Endothelial cell (in vitro differentiated cells): ENCODE data around the gene PI4K2A. TPM values are rescaled to one million over a fixed set of nuclear protein-coding genes. Genes with fewer than 3 reads are reported as not detected.
"Not testable (repeated sequence)": the region's sequence is repeated elsewhere in the genome, so short reads cannot be mapped to it uniquely, and the experiment has no call there.

Source experiments
- DNase-seq: peaks from one replicate; pipeline ENCODE4 v3.0.0; 2021; ENCODE audit warnings: low spot score
- H3K27ac Mint-ChIP-seq: one replicate; pipeline ENCODE4 v1.8.0; 2021; ENCODE audit warnings: mixed read lengths, inconsistent platforms; ENCODE audit not compliant: unreplicated experiment
- H3K27me3 Mint-ChIP-seq: one replicate; pipeline ENCODE4 v1.8.0; 2021; ENCODE audit warnings: mild to moderate bottlenecking, moderate library complexity, mixed read lengths, inconsistent platforms; ENCODE audit not compliant: unreplicated experiment
- H3K36me3 Mint-ChIP-seq: one replicate; pipeline ENCODE4 v1.8.0; 2021; ENCODE audit warnings: mild to moderate bottlenecking, low read depth, mixed read lengths, inconsistent platforms; ENCODE audit not compliant: unreplicated experiment
- H3K4me1 Mint-ChIP-seq: one replicate; pipeline ENCODE4 v1.8.0; 2021; ENCODE audit warnings: mild to moderate bottlenecking, mixed read lengths, inconsistent platforms; ENCODE audit not compliant: unreplicated experiment
- H3K4me3 Mint-ChIP-seq: one replicate; pipeline ENCODE4 v1.8.0; 2021; ENCODE audit warnings: mild to moderate bottlenecking, mixed read lengths, inconsistent platforms; ENCODE audit not compliant: unreplicated experiment
- H3K9me3 Mint-ChIP-seq: one replicate; pipeline ENCODE4 v1.8.0; 2021; ENCODE audit warnings: mixed read lengths, inconsistent platforms; ENCODE audit not compliant: unreplicated experiment
- total RNA-seq: library from RNA; stranded (reverse); fragmentation: NEBNext Ultra II Directional; extraction: Animal tissue kit (Norgen Biotek cat#: 25700); gene quantifications from one replicate; pipeline ENCODE4 v1.2.1, GENCODE V29; 2021; ENCODE audit not compliant: unreplicated experiment
- TF ChIP-seq, protein P1 (sequence below): fragments of 200-600 bp; sonication (generic); IDR thresholded peaks from one replicate; pipeline ENCODE4 v1.5.0; 2021; ENCODE audit warnings: antibody characterized with exemption; ENCODE audit not compliant: unreplicated experiment

The PI4K2A gene
- total RNA-seq, 1 donor from 2014 or later: 35.4 TPM

DNA sequence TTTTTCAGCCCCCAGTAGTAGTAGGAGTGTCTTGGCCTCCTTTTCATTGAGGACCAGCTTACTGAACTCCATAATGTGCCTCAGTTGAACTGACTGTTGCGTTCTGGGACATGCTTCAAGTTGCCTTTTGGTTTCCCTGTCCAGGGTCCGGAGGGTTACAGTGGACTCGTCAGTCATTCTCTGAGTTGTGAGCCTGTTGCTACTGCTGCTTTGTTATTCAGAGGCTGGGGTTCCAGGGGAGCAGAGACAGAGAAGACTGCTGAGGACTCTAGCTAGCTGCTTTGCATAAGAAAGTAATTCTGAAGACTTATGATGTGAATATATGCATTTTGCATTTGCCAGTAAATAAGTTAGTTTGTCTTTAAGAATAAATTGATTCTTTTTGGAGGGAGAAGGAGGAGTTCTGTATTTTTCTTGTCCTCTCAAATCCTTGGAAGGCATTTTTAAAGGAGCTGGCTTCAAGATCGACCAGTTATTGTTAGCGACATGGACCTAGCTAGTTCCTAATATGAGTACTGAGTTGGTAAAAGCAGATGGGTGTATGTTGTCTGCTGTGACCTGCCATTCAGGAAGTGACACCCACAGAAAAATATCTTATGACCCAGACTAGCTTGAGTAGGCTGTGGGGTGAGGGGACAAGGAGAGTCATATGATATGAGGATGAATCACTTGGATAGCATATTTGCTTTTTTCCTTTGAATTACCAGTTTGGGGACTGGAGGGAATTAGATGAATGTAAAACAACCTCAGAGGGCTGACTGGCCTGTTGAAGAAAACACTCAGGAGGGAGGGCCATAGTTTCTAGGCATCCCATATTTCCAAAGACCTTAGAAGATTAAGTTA lies 8.3 kb downstream of the PI4K2A start:
- Mint-ChIP-seq H3K36me3 (peaks cover 37% of the 10 kb centered on the region), H3K4me1 (peaks cover 9% of the 10 kb centered on the region), H3K27ac (peak overlapping the region; percentile 14), H3K27me3 (peaks cover 2% of the 10 kb centered on the region), H3K9me3 (no peaks in the 10 kb centered on the region), H3K4me3 (no peak overlapping the region)
- DNase-seq: no peak
- TF ChIP-seq, protein P1, sequence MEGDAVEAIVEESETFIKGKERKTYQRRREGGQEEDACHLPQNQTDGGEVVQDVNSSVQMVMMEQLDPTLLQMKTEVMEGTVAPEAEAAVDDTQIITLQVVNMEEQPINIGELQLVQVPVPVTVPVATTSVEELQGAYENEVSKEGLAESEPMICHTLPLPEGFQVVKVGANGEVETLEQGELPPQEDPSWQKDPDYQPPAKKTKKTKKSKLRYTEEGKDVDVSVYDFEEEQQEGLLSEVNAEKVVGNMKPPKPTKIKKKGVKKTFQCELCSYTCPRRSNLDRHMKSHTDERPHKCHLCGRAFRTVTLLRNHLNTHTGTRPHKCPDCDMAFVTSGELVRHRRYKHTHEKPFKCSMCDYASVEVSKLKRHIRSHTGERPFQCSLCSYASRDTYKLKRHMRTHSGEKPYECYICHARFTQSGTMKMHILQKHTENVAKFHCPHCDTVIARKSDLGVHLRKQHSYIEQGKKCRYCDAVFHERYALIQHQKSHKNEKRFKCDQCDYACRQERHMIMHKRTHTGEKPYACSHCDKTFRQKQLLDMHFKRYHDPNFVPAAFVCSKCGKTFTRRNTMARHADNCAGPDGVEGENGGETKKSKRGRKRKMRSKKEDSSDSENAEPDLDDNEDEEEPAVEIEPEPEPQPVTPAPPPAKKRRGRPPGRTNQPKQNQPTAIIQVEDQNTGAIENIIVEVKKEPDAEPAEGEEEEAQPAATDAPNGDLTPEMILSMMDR: no peak

DNA sequence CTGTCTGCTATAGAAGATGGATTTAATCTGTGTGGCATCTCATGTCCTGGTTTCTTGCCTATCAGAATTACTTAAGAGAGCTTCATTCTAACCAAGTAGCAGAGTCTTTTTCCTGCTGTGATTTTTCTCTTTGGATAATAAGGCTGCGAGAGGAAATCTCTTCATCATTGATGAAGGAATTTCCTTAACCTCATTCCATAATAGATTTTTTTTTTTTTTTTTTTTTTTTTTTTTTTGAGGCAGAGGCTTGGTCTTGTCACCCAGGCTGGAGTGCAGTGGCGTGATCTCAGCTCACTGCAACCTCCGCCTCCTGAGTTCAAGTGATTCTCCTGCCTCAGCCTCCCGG lies 8.9 kb downstream of the PI4K2A start:
- not testable (repeated sequence) for H3K27ac Mint-ChIP-seq, H3K4me1 Mint-ChIP-seq, H3K27me3 Mint-ChIP-seq, DNase-seq, H3K4me3 Mint-ChIP-seq, H3K9me3 Mint-ChIP-seq
- peaks cover 40% of the 10 kb centered on the region for H3K36me3 Mint-ChIP-seq

DNA sequence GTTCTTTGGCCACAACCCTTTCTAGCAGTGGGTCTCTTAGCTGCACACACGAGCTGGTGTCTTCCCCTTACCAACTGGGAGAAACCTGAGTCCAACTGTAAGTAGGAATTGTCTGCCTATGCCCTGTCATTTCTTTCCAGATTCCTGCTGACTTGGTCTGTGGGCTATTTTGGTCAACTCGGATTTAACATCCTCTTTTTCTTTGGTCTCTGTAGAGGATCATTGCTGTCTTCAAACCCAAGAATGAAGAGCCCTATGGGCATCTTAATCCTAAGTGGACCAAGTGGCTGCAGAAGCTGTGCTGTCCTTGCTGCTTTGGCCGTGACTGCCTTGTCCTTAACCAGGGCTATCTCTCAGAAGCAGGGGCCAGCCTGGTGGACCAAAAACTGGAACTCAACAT lies 10.3 kb downstream of the PI4K2A start:
- peaks cover 9% of the 10 kb centered on the region for H3K4me1 Mint-ChIP-seq
- TF ChIP-seq, protein P1: no peak

DNA sequence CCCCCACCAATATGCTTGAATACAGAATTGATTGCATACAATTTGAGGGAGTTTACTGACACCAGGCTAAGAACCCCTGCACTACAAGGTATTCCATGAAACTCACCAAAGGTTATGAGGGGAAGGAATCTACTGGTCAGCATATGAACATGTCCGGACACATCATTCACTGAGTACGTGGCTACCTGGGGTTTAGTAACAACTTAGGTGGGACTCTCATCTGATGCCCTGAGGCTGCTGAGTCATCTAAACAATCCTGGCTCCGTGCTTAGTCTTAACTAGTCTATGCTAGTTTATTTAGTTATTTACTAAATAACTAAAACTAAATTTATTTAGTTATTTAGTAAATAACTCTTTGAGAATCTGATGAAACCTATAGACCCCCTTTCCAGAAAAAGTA lies 11.3 kb downstream of the PI4K2A start:
- DNase-seq: no peak
- Mint-ChIP-seq H3K4me1 (peaks cover 9% of the 10 kb centered on the region), H3K9me3 (no peaks in the 10 kb centered on the region), H3K27ac (no peak overlapping the region), H3K36me3 (peaks cover 38% of the 10 kb centered on the region), H3K4me3 (no peak overlapping the region), H3K27me3 (peaks cover 2% of the 10 kb centered on the region)
- TF ChIP-seq, protein P1: no peak

More for the DNA sequence above, 10.3 kb downstream of the PI4K2A start:
- no peaks in the 10 kb centered on the region for H3K9me3 Mint-ChIP-seq
- peaks cover 2% of the 10 kb centered on the region for H3K27me3 Mint-ChIP-seq
- H3K36me3 Mint-ChIP-seq: peaks cover 32% of the 10 kb centered on the region
- no peak for DNase-seq
- H3K4me3 Mint-ChIP-seq: no peak overlapping the region
- no peak overlapping the region for H3K27ac Mint-ChIP-seq

DNA sequence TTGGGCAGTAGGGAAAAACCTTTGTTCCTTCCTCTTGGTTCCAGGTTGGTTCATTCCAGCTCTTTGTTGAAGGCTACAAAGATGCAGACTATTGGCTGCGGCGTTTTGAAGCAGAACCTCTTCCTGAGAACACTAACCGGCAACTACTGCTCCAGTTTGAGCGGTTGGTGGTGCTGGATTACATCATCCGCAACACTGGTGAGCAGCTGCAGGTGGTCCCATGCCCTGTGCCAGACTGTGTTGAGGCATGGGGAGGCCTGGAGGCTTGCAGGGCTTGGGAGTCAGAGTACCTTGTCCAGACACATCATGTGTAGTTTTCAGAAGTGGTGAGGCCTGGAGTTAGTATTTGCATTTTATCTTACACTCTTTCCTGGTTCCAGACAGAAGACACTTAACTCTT lies 16.3 kb downstream of the PI4K2A start:
- TF ChIP-seq, protein P1: no peak
- Mint-ChIP-seq H3K27ac (no peak overlapping the region), H3K9me3 (no peaks in the 10 kb centered on the region), H3K4me1 (no peaks in the 10 kb centered on the region), H3K4me3 (no peak overlapping the region), H3K27me3 (no peaks in the 10 kb centered on the region), H3K36me3 (peaks cover 28% of the 10 kb centered on the region)
- no peak for DNase-seq
